ENCODE measurements around the gene ZRANB3. TPM values are rescaled to one million over a fixed set of nuclear protein-coding genes. Genes with fewer than 3 reads are reported as not detected.
"Not testable (repeated sequence)": the region's sequence is repeated elsewhere in the genome, so short reads cannot be mapped to it uniquely, and the experiment has no call there.

ZRANB3 gene
- total and polyA plus RNA-seq, 9 donors, result 2.6 to 11.4 (median 7.1) TPM

DNA sequence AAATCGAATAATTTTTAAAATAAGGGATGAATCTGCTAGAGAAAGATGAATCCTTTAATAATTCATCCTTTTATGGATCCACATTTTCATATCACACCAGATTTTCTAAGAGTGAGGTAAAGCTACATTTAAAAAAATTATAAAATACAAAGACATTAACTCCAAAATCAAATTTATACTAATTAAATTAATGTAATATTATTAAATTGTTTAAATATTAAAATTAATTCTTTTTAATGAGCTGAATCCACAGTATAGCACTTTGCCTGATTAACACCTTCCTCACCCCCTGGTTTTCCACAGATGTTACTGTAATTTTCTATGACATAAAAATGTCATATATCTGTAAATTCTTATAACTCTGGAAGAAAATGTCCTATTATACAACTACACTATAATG, 26.2 kb downstream of the ZRANB3 start:
- Histone ChIP-seq H3K4me3 (no peak overlapping the region), H3K4me1 (ENCODE audit: insufficient read depth) (no peaks in the 10 kb centered on the region), H3K36me3 (no peaks in the 10 kb centered on the region), H3K9me3 (no peaks in the 10 kb centered on the region), H3K27ac (no peak overlapping the region), H3K27me3 (no peaks in the 10 kb centered on the region)
- intact Hi-C loops (cut with DNase I), result no loop called here
- DNase-seq, result no peak
- 88 to 97% (median 94%) methylated on average over 1 of the region's 1 CpG for WGBS, 3 donors
- TF ChIP-seq EP300 (IDR thresholded peaks at IDR 0.05) (no peak), POLR2A (IDR thresholded peaks at IDR 0.05) (no peak)
- TF ChIP-seq, protein P1, sequence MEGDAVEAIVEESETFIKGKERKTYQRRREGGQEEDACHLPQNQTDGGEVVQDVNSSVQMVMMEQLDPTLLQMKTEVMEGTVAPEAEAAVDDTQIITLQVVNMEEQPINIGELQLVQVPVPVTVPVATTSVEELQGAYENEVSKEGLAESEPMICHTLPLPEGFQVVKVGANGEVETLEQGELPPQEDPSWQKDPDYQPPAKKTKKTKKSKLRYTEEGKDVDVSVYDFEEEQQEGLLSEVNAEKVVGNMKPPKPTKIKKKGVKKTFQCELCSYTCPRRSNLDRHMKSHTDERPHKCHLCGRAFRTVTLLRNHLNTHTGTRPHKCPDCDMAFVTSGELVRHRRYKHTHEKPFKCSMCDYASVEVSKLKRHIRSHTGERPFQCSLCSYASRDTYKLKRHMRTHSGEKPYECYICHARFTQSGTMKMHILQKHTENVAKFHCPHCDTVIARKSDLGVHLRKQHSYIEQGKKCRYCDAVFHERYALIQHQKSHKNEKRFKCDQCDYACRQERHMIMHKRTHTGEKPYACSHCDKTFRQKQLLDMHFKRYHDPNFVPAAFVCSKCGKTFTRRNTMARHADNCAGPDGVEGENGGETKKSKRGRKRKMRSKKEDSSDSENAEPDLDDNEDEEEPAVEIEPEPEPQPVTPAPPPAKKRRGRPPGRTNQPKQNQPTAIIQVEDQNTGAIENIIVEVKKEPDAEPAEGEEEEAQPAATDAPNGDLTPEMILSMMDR (IDR thresholded peaks at IDR 0.05), result no peak

DNA sequence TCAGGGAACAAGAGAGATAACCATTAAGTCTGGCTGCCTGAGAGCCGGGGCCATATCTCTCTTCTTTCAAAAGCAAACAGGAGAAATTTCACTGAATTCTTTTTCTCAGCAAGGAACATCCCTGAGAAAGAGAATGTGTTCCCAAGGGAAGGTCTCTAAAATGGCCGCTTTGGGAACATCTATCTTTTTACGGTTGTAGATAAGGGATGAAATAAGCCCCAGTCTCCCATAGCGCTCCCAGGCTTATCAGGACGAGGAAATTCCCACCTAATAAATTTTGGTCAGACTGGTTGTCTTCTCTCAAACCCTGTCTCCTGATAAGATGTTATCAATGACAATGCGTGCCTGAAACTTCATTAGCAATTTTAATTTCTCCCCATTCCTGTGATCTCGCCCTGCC, 32.4 kb downstream of the ZRANB3 start:
- WGBS, 3 donors, result 95 to 97% (median 96%) methylated on average over 7 of the region's 7 CpGs
- DNase-seq; H3K4me3 ChIP-seq; H3K9me3 ChIP-seq; H3K27me3 ChIP-seq; H3K27ac ChIP-seq; H3K4me1 ChIP-seq (ENCODE audit: insufficient read depth); H3K36me3 ChIP-seq; intact Hi-C loops (cut with DNase I): not testable (repeated sequence)

DNA sequence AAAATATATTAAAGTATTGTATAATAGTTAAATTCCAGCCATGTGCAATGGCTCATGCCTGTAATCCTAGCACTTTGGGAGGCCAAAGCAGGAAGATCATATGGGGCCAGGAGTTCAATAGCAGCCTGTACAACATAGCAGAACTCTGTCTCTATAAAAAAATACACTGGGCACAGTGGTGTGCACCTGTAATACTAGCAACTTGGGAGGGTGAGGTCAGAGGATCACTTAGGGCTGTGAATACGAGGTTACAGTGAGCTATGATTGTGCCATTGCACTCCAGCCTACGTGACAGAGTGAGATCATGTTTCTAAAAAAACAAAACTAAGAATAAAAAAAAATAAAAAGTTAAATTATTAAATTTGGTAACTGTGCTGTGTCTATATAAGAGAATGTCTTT, 36.1 kb downstream of the ZRANB3 start:
- Histone ChIP-seq H3K27me3 (no peaks in the 10 kb centered on the region), H3K9me3 (peaks cover 0 to 4% of the 10 kb centered on the region in 2 donors), H3K36me3 (no peaks in the 10 kb centered on the region), H3K4me3 (no peak overlapping the region), H3K4me1 (ENCODE audit: insufficient read depth) (no peaks in the 10 kb centered on the region), H3K27ac (no peak overlapping the region)
- no peak for DNase-seq
- intact Hi-C loops (cut with DNase I), result no loop called here
- TF ChIP-seq EP300 (IDR thresholded peaks at IDR 0.05) (no peak), POLR2A (IDR thresholded peaks at IDR 0.05) (no peak)
- TF ChIP-seq, protein P1 (IDR thresholded peaks at IDR 0.05), result no peak
- 92 to 94% (median 92%) methylated on average over 2 of the region's 2 CpGs for whole genome bisulfite sequencing, 3 donors

DNA sequence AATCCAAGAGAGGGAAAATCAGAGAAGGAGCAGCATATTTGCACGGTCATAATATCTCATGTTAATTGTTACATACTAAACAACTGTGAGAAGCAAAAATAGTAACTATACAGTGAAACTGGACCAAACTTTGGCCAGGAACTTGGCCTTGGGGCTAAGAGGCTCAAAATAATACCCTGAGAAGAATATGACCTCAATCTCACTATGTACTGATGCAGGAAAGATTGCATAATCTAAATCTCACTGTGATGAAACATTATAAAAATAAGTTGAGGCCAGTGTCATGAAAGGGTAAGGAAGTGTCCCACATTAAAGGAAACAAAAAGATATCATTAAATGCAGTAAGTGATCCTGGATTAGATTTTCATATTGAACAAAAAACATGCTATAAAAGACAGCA, 36.5 kb downstream of the ZRANB3 start:
- Histone ChIP-seq H3K4me3 (no peak overlapping the region), H3K27ac (no peak overlapping the region), H3K4me1 (ENCODE audit: insufficient read depth) (no peaks in the 10 kb centered on the region), H3K9me3 (peaks cover 0 to 4% of the 10 kb centered on the region in 2 donors), H3K36me3 (no peaks in the 10 kb centered on the region), H3K27me3 (no peaks in the 10 kb centered on the region)
- intact Hi-C loops (cut with DNase I), result no loop called here
- 84 to 97% (median 91%) methylated on average over 1 of the region's 1 CpG for WGBS, 3 donors
- TF ChIP-seq, protein P1 (IDR thresholded peaks at IDR 0.05), result no peak
- no peak for TF ChIP-seq POLR2A (IDR thresholded peaks at IDR 0.05)
- TF ChIP-seq EP300 (IDR thresholded peaks at IDR 0.05), result no peak
- DNase-seq, result no peak

DNA sequence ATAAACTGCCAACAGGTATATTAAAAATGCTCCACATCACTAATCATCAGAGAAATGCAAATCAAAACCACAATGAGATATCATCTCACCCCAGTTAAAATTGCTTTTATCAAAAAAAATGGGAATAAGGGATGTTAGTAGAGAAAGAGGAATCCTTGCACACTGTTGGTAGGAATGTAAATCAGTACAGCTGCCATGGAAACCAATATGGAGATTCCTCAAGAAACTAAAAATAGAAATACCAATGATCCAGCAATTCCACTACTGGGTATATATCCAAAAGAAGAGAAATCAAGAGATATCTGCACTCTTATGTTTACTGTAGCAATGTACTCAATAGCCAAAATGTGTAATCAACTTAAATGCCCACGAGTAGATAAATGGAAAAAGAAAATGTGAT, 40.6 kb downstream of the ZRANB3 start:
- Histone ChIP-seq H3K4me1 (ENCODE audit: insufficient read depth) (no peaks in the 10 kb centered on the region), H3K9me3 (no peaks in the 10 kb centered on the region), H3K36me3 (no peaks in the 10 kb centered on the region), H3K27me3 (no peaks in the 10 kb centered on the region), H3K27ac (no peak overlapping the region), H3K4me3 (no peak overlapping the region)
- no peak for TF ChIP-seq EP300 (IDR thresholded peaks at IDR 0.05)
- TF ChIP-seq, protein P1 (IDR thresholded peaks at IDR 0.05), result no peak
- TF ChIP-seq POLR2A (IDR thresholded peaks at IDR 0.05), result no peak
- intact Hi-C loops (cut with DNase I), result no loop called here
- WGBS, 3 donors, result 92 to 97% (median 97%) methylated on average over 1 of the region's 1 CpG
- DNase-seq, result no peak

Data from ovary (tissue), 9 donors.